ENCODE data around the gene ANO6. TPM values are rescaled to one million over a fixed set of nuclear protein-coding genes. Genes with fewer than 3 reads are reported as not detected.

The ANO6 gene
- total RNA-seq, 1 experiment from 2014 or later: 18.1 TPM

DNA sequence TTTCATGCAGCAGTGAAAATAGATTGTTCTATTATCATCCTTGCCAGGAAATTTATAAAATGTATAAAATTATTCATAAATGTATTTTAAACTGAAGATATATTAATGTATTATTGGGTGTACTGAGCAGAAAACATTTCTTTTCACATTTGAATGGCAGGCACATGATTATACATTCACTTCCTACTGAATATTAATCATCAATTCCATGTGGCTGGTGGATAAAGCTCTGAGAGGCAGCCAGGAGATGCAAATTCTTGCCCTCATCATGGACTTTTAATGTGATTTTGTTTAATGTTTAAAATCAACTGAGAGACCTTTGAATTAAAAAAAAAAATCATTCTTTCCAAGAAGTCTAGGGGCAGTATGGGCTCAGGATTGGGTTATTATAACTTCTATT is 40.8 kb downstream of the ANO6 start:
- intact Hi-C loops (cut with micrococcal nuclease): no loop called here
- Histone ChIP-seq H3K27me3 (ENCODE audit: low read length) (no peaks in the 10 kb centered on the region), H3K79me2 (ENCODE audit: low read length) (no peaks in the 10 kb centered on the region), H3K4me1 (ENCODE audit: insufficient read depth, low read length) (peaks cover 10% of the 10 kb centered on the region; the same call in 1 of the 2 replicates), H3F3A (ENCODE audit: low read length, unreplicated experiment) (no peaks in the 10 kb centered on the region), H3K9ac (ENCODE audit: low read length) (no peak overlapping the region), H3K4me3 (ENCODE audit: low read length) (no peak overlapping the region), H2AFZ (ENCODE audit: low read length) (no peak overlapping the region), H4K20me1 (ENCODE audit: low read length) (no peaks in the 10 kb centered on the region), H3K9me2 (replicated peaks; ENCODE audit: low read length) (no peaks in the 10 kb centered on the region), H3K27ac (ENCODE audit: low read length) (no peak overlapping the region), H3K4me2 (ENCODE audit: low read length) (no peak overlapping the region), H3K9me3 (ENCODE audit: low read length) (no peaks in the 10 kb centered on the region), H3K36me3 (ENCODE audit: low read depth, low read length) (no peaks in the 10 kb centered on the region)
- ChIA-PET CTCF (no interaction called here), POLR2A (ENCODE audit: unreplicated experiment) (no interaction called here)
- no peak for DNase-seq
- BruUV-seq (replicated peaks): no TSS peak
- TF ChIP-seq EZH2phosphoT487 (IDR thresholded peaks at IDR 0.05; ENCODE audit: borderline replicate concordance, low read length) (no peak), EZH2 (IDR thresholded peaks at IDR 0.05; ENCODE audit: low read length, unreplicated experiment) (no peak)
- TF ChIP-seq, protein P1, sequence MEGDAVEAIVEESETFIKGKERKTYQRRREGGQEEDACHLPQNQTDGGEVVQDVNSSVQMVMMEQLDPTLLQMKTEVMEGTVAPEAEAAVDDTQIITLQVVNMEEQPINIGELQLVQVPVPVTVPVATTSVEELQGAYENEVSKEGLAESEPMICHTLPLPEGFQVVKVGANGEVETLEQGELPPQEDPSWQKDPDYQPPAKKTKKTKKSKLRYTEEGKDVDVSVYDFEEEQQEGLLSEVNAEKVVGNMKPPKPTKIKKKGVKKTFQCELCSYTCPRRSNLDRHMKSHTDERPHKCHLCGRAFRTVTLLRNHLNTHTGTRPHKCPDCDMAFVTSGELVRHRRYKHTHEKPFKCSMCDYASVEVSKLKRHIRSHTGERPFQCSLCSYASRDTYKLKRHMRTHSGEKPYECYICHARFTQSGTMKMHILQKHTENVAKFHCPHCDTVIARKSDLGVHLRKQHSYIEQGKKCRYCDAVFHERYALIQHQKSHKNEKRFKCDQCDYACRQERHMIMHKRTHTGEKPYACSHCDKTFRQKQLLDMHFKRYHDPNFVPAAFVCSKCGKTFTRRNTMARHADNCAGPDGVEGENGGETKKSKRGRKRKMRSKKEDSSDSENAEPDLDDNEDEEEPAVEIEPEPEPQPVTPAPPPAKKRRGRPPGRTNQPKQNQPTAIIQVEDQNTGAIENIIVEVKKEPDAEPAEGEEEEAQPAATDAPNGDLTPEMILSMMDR (conservative IDR thresholded peaks at IDR 0.05; ENCODE audit: low read depth, low read length): no peak
- ATAC-seq: no peak

- ATAC-seq (no peak), DNase-seq (no peak)
- no peak overlapping the region for H3K4me2 ChIP-seq (ENCODE audit: low read length)
- no peak overlapping the region for H3K27ac ChIP-seq (ENCODE audit: low read length)
- no peaks in the 10 kb centered on the region for H3K36me3 ChIP-seq (ENCODE audit: low read depth, low read length)
- H3K4me3 ChIP-seq (ENCODE audit: low read length): no peak overlapping the region
- H3K9ac ChIP-seq (ENCODE audit: low read length): no peak overlapping the region
- TF ChIP-seq EZH2phosphoT487 (IDR thresholded peaks at IDR 0.05; ENCODE audit: borderline replicate concordance, low read length): no peak
- no peak for TF ChIP-seq EZH2 (IDR thresholded peaks at IDR 0.05; ENCODE audit: low read length, unreplicated experiment)
- TF ChIP-seq, protein P1 (conservative IDR thresholded peaks at IDR 0.05; ENCODE audit: low read depth, low read length): no peak
- H3K9me3 ChIP-seq (ENCODE audit: low read length): no peaks in the 10 kb centered on the region
- CTCF ChIA-PET: no interaction called here
- H3K9me2 ChIP-seq (replicated peaks; ENCODE audit: low read length): no peaks in the 10 kb centered on the region
- no peak overlapping the region for H2AFZ ChIP-seq (ENCODE audit: low read length)
- no peaks in the 10 kb centered on the region for H3F3A ChIP-seq (ENCODE audit: low read length, unreplicated experiment)
- H3K4me1 ChIP-seq (ENCODE audit: insufficient read depth, low read length): peaks cover 10% of the 10 kb centered on the region; the same call in 1 of the 2 replicates
- H4K20me1 ChIP-seq (ENCODE audit: low read length): no peaks in the 10 kb centered on the region
- intact Hi-C loops (cut with micrococcal nuclease): no loop called here
- no peaks in the 10 kb centered on the region for H3K27me3 ChIP-seq (ENCODE audit: low read length)
- no TSS peak for BruUV-seq (replicated peaks)
- POLR2A ChIA-PET (ENCODE audit: unreplicated experiment): no interaction called here
- H3K79me2 ChIP-seq (ENCODE audit: low read length): no peaks in the 10 kb centered on the region
Measured at GRCh38 chr12:45257185-45257930, 41.5 kb downstream of the ANO6 start.

DNA sequence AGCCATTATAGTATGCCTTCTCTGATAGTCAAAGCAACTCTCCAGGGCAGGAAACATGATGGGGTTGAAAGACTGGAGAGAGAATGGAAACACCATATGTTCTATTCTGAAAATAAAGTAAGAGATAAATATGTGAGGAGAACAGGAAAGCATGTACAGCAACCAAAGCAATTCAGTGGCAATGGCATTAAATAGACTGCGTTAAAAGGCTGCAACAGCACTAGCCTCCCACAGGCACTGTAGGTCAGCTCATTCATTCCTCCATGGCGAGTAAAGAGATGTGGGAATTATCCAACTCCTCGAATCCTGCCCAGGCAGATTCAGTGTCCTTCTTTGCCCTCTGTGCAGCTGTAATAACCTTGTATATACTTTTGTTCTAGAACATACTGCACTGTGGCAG is 43.8 kb downstream of the ANO6 start:
- H3K9ac ChIP-seq (ENCODE audit: low read length): no peak overlapping the region
- POLR2A ChIA-PET (ENCODE audit: unreplicated experiment): no interaction called here
- intact Hi-C loops (cut with micrococcal nuclease): no loop called here

More for the DNA sequence above, 43.8 kb downstream of the ANO6 start:
- ATAC-seq (no peak), DNase-seq (no peak)
- Histone ChIP-seq H3K9me2 (replicated peaks; ENCODE audit: low read length) (no peaks in the 10 kb centered on the region), H3K4me3 (ENCODE audit: low read length) (no peak overlapping the region), H3K9me3 (ENCODE audit: low read length) (no peaks in the 10 kb centered on the region), H3K36me3 (ENCODE audit: low read depth, low read length) (no peaks in the 10 kb centered on the region), H3K4me2 (ENCODE audit: low read length) (no peak overlapping the region), H4K20me1 (ENCODE audit: low read length) (no peaks in the 10 kb centered on the region), H3K4me1 (ENCODE audit: insufficient read depth, low read length) (peaks cover 8% of the 10 kb centered on the region; the same call in 1 of the 2 replicates), H3K27ac (ENCODE audit: low read length) (no peak overlapping the region), H3K27me3 (ENCODE audit: low read length) (no peaks in the 10 kb centered on the region), H3F3A (ENCODE audit: low read length, unreplicated experiment) (no peaks in the 10 kb centered on the region), H3K79me2 (ENCODE audit: low read length) (no peaks in the 10 kb centered on the region), H2AFZ (ENCODE audit: low read length) (no peak overlapping the region)
- CTCF ChIA-PET: no interaction called here
- no peak for TF ChIP-seq EZH2phosphoT487 (IDR thresholded peaks at IDR 0.05; ENCODE audit: borderline replicate concordance, low read length)
- TF ChIP-seq, protein P1 (conservative IDR thresholded peaks at IDR 0.05; ENCODE audit: low read depth, low read length): no peak
- TF ChIP-seq EZH2 (IDR thresholded peaks at IDR 0.05; ENCODE audit: low read length, unreplicated experiment): no peak
- no TSS peak for BruUV-seq (replicated peaks)

Measured in PC-3 (cell line).